HG03095 (cell line): ENCODE data around the gene ATP13A3.

Experiments
- ATAC-seq: cut with Tn5 transposase; IDR thresholded peaks from one replicate; pipeline ENCODE4 v1.9.1; 2021; ENCODE audit warnings: moderate library complexity; ENCODE audit not compliant: unreplicated experiment

Gene ATP13A3

GRCh38 chr3:194446172-194446571 lies 40.6 kb downstream of the ATP13A3 start:
- no peak for ATAC-seq

GRCh38 chr3:194443901-194444300 lies 42.9 kb downstream of the ATP13A3 start:
- no peak for ATAC-seq

GRCh38 chr3:194440756-194441155 lies 46.0 kb downstream of the ATP13A3 start:
- no peak for ATAC-seq

- no peak for ATAC-seq
Observed at GRCh38 chr3:194439881-194440550, 46.8 kb downstream of the ATP13A3 start.

GRCh38 chr3:194434503-194434902 lies 52.3 kb downstream of the ATP13A3 start:
- ATAC-seq = no peak

GRCh38 chr3:194431554-194431953 lies 55.2 kb downstream of the ATP13A3 start:
- ATAC-seq = no peak

- no peak for ATAC-seq
Observed at GRCh38 chr3:194425399-194425798, 61.4 kb downstream of the ATP13A3 start.

GRCh38 chr3:194424953-194425352 lies 61.8 kb downstream of the ATP13A3 start:
- ATAC-seq = no peak

- no peak for ATAC-seq
Observed at GRCh38 chr3:194424373-194424772, 62.4 kb downstream of the ATP13A3 start.

- ATAC-seq = no peak
Observed at GRCh38 chr3:194423317-194423716, 63.5 kb downstream of the ATP13A3 start.

GRCh38 chr3:194422188-194422587 lies 64.6 kb downstream of the ATP13A3 start:
- ATAC-seq = no peak

- no peak for ATAC-seq
Observed at GRCh38 chr3:194418671-194419070, 68.1 kb downstream of the ATP13A3 start.

GRCh38 chr3:194407423-194407822 lies 79.4 kb downstream of the ATP13A3 start:
- ATAC-seq = no peak

GRCh38 chr3:194405766-194406165 lies 81.0 kb downstream of the ATP13A3 start:
- ATAC-seq = no peak

GRCh38 chr3:194404365-194405140 lies 82.2 kb downstream of the ATP13A3 start:
- ATAC-seq = no peak

GRCh38 chr3:194401868-194402329 lies 84.9 kb downstream of the ATP13A3 start:
- no peak for ATAC-seq

GRCh38 chr3:194401346-194401745 lies 85.5 kb downstream of the ATP13A3 start:
- no peak for ATAC-seq

GRCh38 chr3:194399874-194400411 lies 86.9 kb downstream of the ATP13A3 start:
- ATAC-seq = no peak

GRCh38 chr3:194399166-194399565 lies 87.6 kb downstream of the ATP13A3 start, which contains the start of gene GP5:
Gene GP5, minus strand, starts transcription at chr3:194399266. Its CDS starts 984 bp downstream, at chr3:194398282.
- no peak for ATAC-seq

- no peak for ATAC-seq
Observed at GRCh38 chr3:194397757-194398312, 89.0 kb downstream of the ATP13A3 start.
